Fibroblast of villous mesenchyme (primary cell): ENCODE measurements around the gene SGTA. TPM values are rescaled to one million over a fixed set of nuclear protein-coding genes. Genes with fewer than 3 reads are reported as not detected.

Source experiments
- DNase-seq: peaks from one replicate; pipeline ENCODE4 v3.0.0-alpha.2; 2010; ENCODE audit warnings: low read depth
- H3K4me3 ChIP-seq: 2 replicates; pipeline ENCODE4 v1.5.1; 2011; ENCODE audit warnings: low read depth, mild to moderate bottlenecking, low read length
- CTCF ChIP-seq: IDR thresholded peaks from 2 replicates; pipeline ENCODE4 v1.5.1; 2012; ENCODE audit warnings: low read depth, mild to moderate bottlenecking, low read length; ENCODE audit not compliant: insufficient read depth
- total RNA-seq: library from RNA; depleted of rRNA; stranded (reverse); fragments of >200 nt; gene quantifications from 2 replicates; pipeline ENCODE4 v1.2.3, GENCODE V29; 2012

Gene SGTA
- total RNA-seq, 1 donor, result 44.5 TPM

DNA sequence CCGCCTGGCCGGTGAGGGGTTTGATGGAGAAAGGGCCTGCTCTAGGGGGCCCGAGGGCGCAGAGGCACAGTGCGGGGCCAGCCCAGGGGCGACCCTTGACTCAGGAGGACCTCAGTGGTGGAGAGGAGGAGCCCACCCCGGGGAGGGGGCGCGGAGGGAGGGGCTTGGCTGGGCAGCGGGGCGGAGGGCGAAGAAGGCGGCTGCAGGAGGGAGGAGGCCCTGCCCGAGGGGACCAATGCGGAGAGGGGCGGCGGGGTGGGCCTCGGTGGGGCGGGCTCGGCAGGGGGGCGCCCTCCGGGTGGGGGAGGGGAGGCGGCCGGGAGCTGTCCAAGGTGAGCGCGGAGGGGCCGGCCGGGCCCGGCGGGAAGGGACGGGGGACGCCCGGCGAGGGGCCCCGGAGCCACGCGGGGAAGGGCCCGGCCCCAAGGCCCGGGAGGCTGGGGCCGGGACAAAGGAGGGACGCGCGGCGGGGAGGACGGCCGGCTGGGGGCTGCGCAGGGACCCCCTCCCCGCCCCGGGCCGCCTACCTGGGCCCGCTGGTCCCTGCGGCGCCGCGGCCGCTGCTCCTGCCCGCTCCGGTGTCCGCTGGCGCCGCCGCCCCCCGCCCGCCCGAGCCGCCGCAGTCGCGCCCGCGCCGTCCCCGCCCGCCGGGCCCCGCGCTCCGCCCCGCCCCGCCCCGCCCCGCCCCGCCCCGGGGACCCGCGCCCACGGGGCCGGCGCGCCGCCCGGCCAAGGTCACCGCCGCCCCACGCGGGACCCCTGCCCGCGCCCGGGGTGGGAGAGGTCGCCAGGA is 62.1 kb downstream of the SGTA start, which contains the start of gene DIRAS1:
Gene DIRAS1, minus strand, starts transcription at position 596 of the 793 bp plus-strand sequence. CDS start 3,566 bp downstream, outside the sequence.
- DNase-seq, result no peak
- TF ChIP-seq CTCF, result no peak
- peak within 1 kb of the TSS; percentile 10 for H3K4me3 ChIP-seq

- TF ChIP-seq CTCF, result no peak
- H3K4me3 ChIP-seq, result no peak overlapping the region
- no peak for DNase-seq
These were observed 62.9 kb downstream of the SGTA start for GRCh38 chr19:2719920-2720776.

DNA sequence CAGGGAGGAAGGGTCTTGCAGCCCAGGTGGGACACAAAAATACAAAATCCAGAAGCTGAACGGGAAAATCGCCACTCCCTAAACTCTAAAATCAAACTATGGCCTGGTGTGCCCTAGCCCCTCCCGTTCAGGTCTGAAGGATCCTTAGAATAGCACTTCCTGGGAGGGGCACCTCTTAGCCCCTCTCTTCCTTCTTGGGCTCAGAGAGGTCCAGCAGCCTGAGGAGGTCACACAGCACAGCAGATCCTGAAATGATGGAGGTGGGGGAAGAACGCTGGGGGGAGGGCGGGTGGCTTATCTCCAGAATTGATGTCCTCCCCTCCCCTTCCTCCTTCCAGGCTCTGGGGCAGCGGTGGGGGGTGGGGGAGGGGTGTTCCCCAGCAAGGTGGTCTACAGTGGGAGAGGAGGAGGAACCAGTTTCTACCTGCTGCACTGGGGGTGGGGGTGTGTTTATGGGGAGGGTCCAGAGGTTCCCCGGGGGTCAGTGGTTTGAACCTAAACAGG is 63.8 kb downstream of the SGTA start:
- no peak for TF ChIP-seq CTCF
- H3K4me3 ChIP-seq, result no peak overlapping the region
- no peak for DNase-seq

- no peak for TF ChIP-seq CTCF
- H3K4me3 ChIP-seq, result no peak overlapping the region
- DNase-seq, result no peak
These were observed 65.2 kb downstream of the SGTA start for GRCh38 chr19:2717638-2718541.

- no peak overlapping the region for H3K4me3 ChIP-seq
- DNase-seq, result no peak
- no peak for TF ChIP-seq CTCF
These were observed 66.1 kb downstream of the SGTA start for GRCh38 chr19:2716722-2717637.

GRCh38 chr19:2716275-2716650 is 66.8 kb downstream of the SGTA start:
- no peak overlapping the region for H3K4me3 ChIP-seq
- TF ChIP-seq CTCF, result no peak
- no peak for DNase-seq
